Ascending aorta (tissue), 2 donors: Measurements from ENCODE around the gene ST6GALNAC4. TPM values are rescaled to one million over a fixed set of nuclear protein-coding genes. Genes with fewer than 3 reads are reported as not detected.
"Not testable (repeated sequence)": the region's sequence is repeated elsewhere in the genome, so short reads cannot be mapped to it uniquely, and the experiment has no call there.

Experiments used
- DNase-seq, 2 donors: peaks; one replicate each; pipeline ENCODE4 v3.0.0-alpha.2; 2019; ENCODE audit warnings: low spot score in 2 of 2
- H3K27ac ChIP-seq, 2 donors: fragments of 200-600 bp; sonication (generic); one replicate each; pipeline ENCODE4 v1.5.1; 2016 to 2017; ENCODE audit warnings: mild to moderate bottlenecking in 1 of 2
- H3K27me3 ChIP-seq: fragments of 200-600 bp; sonication (generic); one replicate; pipeline ENCODE4 v1.5.1; 2017
- H3K36me3 ChIP-seq, 2 donors: fragments of 200-600 bp; sonication (generic); one replicate each; pipeline ENCODE4 v1.5.1; 2016
- H3K4me1 ChIP-seq, 2 donors: fragments of 200-600 bp; sonication (generic); one replicate each; pipeline ENCODE4 v1.5.1; 2016 to 2017; ENCODE audit warnings: mild to moderate bottlenecking in 1 of 2
- H3K4me3 ChIP-seq, 2 donors: fragments of 200-600 bp; sonication (generic); one replicate each; pipeline ENCODE4 v1.5.1; 2016 to 2017; ENCODE audit warnings: mild to moderate bottlenecking in 1 of 2
- H3K9me3 ChIP-seq, 2 donors: fragments of 200-600 bp; sonication (generic); one replicate each; pipeline ENCODE4 v1.5.1; 2016
- intact Hi-C: fragments of 100-400 bp; cut with DNase I; formaldehyde crosslinking; loops from one replicate; pipeline ENCODE4 v1.15.1; 2023
- total RNA-seq: library from RNA; depleted of rRNA; stranded (reverse); fragments of >200 nt; gene quantifications from one replicate; pipeline ENCODE4 v1.1.0, GENCODE V29; 2016
- TF ChIP-seq, protein P1 (sequence below), 3 experiments: fragments of 200-600 bp in 2 of 3; fragments of 450-650 bp in 1 of 3; sonication (generic) in 2 of 3; IDR thresholded peaks; one replicate each; pipeline ENCODE4 v1.5.1; 2016 to 2019; ENCODE audit warnings: antibody characterized with exemption in 3 of 3, mild to moderate bottlenecking in 1 of 3, moderate library complexity in 1 of 3

Gene ST6GALNAC4
- total RNA-seq, 1 donor from 2014 or later = 134 TPM

DNA sequence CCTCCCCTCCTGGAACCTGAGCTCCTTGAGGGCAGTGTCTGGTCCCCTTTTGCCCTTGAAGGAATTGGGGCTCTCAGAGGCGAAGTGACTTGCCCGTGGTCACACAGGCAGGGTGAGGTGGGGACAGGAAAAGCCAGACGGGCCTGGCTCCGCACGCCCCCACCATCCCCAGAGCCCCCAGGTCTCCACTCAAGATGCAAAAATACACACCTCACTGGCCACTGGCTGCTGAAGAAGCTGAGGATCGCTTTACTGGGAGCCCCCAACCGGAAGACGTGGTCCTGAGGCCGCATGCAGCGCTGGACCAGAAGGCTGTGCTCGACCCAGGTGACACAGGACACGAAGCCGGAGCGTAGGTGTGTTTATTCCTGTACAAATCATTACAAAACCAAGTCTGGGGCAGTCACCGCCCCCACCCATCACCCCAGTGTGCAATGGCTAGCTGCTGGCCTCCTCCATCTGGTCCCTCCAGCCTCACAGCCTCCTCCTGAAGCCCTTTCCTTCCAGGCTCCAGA, 31.8 kb downstream of the ST6GALNAC4 start:
- Histone ChIP-seq H3K27me3 (no peaks in the 10 kb centered on the region), H3K4me1 (peaks cover 0 to 11% of the 10 kb centered on the region in 2 donors), H3K9me3 (no peaks in the 10 kb centered on the region), H3K36me3 (peaks cover 36 to 46% of the 10 kb centered on the region in 2 donors), H3K27ac (peak overlapping the region; percentile 59 to 63), H3K4me3 (no peak overlapping the region)
- intact Hi-C loops = no loop called here
- no peak for DNase-seq
- TF ChIP-seq, protein P1, sequence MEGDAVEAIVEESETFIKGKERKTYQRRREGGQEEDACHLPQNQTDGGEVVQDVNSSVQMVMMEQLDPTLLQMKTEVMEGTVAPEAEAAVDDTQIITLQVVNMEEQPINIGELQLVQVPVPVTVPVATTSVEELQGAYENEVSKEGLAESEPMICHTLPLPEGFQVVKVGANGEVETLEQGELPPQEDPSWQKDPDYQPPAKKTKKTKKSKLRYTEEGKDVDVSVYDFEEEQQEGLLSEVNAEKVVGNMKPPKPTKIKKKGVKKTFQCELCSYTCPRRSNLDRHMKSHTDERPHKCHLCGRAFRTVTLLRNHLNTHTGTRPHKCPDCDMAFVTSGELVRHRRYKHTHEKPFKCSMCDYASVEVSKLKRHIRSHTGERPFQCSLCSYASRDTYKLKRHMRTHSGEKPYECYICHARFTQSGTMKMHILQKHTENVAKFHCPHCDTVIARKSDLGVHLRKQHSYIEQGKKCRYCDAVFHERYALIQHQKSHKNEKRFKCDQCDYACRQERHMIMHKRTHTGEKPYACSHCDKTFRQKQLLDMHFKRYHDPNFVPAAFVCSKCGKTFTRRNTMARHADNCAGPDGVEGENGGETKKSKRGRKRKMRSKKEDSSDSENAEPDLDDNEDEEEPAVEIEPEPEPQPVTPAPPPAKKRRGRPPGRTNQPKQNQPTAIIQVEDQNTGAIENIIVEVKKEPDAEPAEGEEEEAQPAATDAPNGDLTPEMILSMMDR (IDR thresholded peaks at IDR 0.05) = no peak

DNA sequence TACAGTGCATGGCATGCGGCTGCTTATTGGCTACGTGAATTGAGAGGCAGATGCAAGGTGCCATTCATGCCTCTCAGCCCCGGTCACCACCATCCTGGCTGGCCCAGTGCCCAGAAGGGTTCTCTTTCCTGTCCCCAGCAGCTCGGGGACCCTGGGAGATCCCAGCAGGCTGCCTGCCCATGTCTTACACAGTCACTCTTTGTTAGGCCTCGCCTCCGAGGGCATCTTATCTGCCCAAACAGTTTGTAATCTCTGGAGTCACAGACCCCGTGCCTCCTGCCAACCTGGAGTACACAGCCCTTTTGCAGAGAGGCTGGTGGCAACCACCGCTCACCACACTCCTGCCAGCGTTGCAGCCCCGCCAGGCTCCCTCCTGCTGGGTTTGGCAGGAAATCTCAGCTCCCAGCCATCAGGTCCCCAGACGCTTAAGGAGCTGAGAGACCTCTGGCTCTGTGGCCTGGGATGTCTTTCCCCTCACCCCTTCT, 32.4 kb downstream of the ST6GALNAC4 start:
- Histone ChIP-seq H3K27me3 (no peaks in the 10 kb centered on the region), H3K27ac (peak overlapping the region; percentile 59 to 63), H3K4me1 (peaks cover 0 to 11% of the 10 kb centered on the region in 2 donors), H3K4me3 (no peak overlapping the region), H3K9me3 (no peaks in the 10 kb centered on the region), H3K36me3 (peaks cover 32 to 40% of the 10 kb centered on the region in 2 donors)
- TF ChIP-seq, protein P1 (IDR thresholded peaks at IDR 0.05) = no peak
- intact Hi-C loops = no loop called here
- DNase-seq = no peak

DNA sequence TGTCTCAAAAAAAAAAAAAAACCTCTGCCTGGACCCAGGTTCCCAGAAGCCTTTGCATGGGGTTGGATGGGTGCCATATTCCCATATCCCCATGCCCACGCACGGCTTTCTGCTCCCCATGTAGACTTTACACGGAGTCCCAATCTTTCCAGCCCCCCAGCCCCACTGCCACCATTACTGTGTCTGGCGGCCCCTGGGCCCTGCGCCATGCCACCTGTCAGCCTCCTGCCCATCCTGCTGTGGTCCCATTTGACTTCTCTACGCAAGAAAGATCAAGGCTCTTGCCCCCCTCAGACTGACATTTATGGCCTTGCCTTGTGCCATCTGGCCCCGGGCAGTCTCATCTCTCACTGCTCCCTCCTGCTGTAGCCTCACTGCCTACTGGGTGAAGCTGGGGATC, 32.9 kb downstream of the ST6GALNAC4 start:
- TF ChIP-seq, protein P1 (IDR thresholded peaks at IDR 0.05) = no peak
- Histone ChIP-seq H3K27me3 (no peaks in the 10 kb centered on the region), H3K27ac (peak overlapping the region; percentile 59 to 63), H3K4me1 (peaks cover 0 to 11% of the 10 kb centered on the region in 2 donors), H3K36me3 (peaks cover 29 to 38% of the 10 kb centered on the region in 2 donors), H3K9me3 (no peaks in the 10 kb centered on the region), H3K4me3 (no peak overlapping the region)
- intact Hi-C loops = no loop called here
- no peak for DNase-seq

DNA sequence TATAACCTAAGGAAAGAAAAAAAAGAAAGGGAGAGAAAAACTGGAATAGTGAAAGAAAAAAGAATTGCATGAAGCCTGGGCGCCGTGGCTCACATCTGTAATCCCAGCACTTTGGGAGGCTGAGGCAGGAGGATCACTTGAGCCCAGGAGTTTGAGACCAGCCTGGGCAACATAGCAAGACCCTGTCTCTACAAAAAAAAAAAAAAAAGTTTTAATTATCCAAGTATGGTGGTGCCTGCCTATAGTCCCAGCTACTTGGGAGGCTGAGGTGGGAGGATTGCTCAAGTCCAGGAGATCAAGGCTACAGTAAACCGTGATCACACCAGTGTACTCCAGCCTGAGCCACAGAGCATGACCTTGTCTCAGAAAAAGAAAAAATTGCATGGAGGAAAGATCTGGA, 35.1 kb downstream of the ST6GALNAC4 start:
- H3K9me3 ChIP-seq, intact Hi-C loops, H3K27me3 ChIP-seq, H3K27ac ChIP-seq, DNase-seq, H3K4me3 ChIP-seq: not testable (repeated sequence)
- Histone ChIP-seq H3K36me3 (peaks cover 12 to 15% of the 10 kb centered on the region in 2 donors), H3K4me1 (peaks cover 2 to 20% of the 10 kb centered on the region in 2 donors)

DNA sequence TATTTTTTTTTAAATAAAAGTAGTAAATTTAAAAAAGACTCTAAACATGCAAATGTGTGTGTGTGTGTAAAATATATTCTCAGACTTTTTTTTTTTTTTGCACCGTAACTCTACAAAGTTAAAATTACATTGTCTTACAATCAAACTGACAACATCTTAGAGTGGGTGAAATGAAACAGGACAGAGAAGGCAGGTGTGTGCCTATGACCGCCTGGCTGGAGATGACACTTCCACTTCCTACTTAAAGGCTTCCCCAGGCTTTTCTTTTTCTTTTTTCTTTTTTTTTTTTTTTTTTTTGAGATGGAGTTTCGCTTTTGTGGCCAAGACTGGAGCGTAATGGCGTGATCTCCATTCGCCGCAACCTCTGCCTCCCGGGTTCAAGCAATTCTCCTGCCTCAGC, 36.7 kb downstream of the ST6GALNAC4 start:
- no peak for DNase-seq
- intact Hi-C loops = no loop called here
- no peaks in the 10 kb centered on the region for H3K9me3 ChIP-seq

More for the DNA sequence above, 36.7 kb downstream of the ST6GALNAC4 start:
- H3K27ac ChIP-seq = no peak overlapping the region
- peaks cover 0 to 4% of the 10 kb centered on the region in 2 donors for H3K36me3 ChIP-seq
- H3K4me3 ChIP-seq = no peak overlapping the region
- peaks cover 8 to 32% of the 10 kb centered on the region in 2 donors for H3K4me1 ChIP-seq
- TF ChIP-seq, protein P1 (IDR thresholded peaks at IDR 0.05) = no peak
- H3K27me3 ChIP-seq = no peaks in the 10 kb centered on the region
